WTC11 (cell line): ENCODE data around the gene ABCB8.

ENCODE experiments used
- CTCF ChIP-seq: fragments of 200-600 bp; IDR thresholded peaks from 2 replicates; pipeline ENCODE4 v1.8.0; 2022; ENCODE audit warnings: antibody characterized with exemption
- ZNF263 ChIP-seq: sonication (generic); formaldehyde crosslinking; IDR thresholded peaks from 2 replicates; pipeline ENCODE4 v1.8.1; 2022; ENCODE audit warnings: low read depth, mild to moderate bottlenecking, moderate library complexity, missing genetic modification reagents

DNA sequence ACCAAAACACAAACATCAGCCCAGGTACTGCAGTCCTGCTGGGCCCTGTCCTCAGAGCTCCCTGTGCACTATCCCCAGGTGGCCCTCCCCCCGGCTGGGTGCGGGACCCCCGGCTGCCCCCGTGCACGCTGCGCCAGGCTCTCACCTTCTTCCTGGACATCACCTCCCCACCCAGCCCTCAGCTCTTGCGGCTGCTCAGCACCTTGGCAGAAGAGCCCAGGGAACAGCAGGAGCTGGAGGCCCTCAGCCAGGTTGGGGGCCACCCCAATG lies 18.3 kb upstream of the ABCB8 start:
- TF ChIP-seq CTCF = no peak
- TF ChIP-seq ZNF263 (CRISPR knock-in tag) = no peak
